Measurements from ENCODE around the gene BRD7.

BRD7 gene

DNA sequence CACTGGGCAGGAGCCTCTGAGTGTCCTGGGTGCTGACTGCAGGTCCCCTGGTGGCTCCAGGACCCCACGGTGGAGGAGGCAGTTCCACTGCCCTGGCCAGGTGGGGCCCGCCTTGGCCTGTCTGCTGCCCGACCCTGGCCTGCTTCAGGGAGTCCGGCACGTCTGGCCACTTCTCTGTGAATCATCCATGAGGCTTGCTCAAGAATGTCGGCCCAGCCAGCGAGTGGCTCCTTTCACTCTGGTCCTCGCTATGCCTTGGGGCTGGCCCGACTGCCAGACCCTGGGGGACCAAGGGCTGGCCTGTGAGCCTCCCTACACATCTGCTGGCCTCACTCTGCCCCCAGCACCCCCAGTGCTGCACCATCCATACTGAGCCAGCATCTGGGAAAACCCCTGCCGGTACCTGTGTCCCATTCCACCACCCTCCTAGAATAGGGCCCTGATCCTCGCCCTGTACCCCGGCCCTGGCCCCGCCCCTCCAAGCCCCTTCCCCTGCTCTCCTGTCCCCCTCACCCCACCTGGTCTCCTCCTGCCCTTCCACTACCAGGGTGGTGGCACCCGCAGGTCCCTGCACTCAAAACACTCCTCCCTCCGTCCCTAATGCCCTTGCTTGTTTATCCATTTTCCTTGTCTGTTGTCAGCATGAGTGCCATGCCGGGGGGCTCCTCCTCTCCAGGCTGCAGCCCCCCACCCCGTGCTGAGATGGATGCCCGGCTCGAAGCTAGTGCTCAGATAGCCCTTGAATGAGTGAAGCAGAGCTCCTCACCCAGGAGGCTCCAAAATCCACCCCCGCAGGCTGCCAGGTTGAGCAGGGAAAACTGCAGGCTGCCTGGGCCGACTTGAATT is 66.9 kb downstream of the BRD7 start:
- H3K9me3 ChIP-seq (ENCODE audit: control insufficient read depth, low read length) = no peaks in the 10 kb centered on the region
- H3K36me3 ChIP-seq (ENCODE audit: control insufficient read depth, insufficient read depth, low read length) = peaks cover 7% of the 10 kb centered on the region
- WGBS, 2 experiments (ENCODE audit: insufficient coverage in 2 of 2) = 83 to 86% methylated on average over 10 to 21 of the region's 21 CpGs
- no peak overlapping the region for H3K4me3 ChIP-seq (ENCODE audit: extremely low read depth, insufficient read depth, low read length, poor library complexity, severe bottlenecking)
- H3K27ac ChIP-seq (ENCODE audit: low read depth, low read length, severe bottlenecking) = no peak overlapping the region
- peaks cover 11% of the 10 kb centered on the region for H3K4me1 ChIP-seq (ENCODE audit: control insufficient read depth, insufficient read depth, low read length, poor library complexity, severe bottlenecking)

DNA sequence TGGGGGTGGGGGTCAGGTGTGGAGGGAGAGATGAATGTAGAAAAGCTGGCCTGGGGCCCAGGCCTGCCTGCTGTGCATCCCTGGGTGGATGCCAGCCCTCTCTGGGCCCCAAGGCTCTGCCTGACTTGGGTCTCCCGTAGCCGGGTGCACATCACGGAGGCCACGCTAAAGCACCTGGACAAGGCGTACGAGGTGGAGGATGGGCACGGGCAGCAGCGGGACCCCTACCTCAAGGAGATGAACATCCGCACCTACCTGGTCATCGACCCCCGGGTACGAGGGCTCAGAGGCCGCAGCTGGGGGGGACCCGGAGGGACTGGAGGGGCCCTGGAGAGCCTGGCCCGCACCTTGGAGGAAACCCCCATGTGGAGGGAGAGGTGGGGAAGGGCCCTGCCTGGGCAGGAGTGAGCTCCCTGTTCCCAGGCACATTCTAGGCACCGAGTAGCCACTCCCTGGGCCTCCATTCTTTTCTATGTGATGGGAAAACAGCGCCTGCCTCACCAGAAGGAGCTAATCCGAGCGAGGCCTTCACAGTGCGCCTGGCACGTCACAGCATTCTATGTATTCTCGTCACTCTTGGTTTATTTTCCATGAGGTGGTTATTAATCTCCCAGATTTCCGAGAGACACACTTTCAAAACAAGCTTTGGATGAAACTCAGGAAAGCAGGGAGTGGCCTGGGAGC is 67.7 kb downstream of the BRD7 start:
- Histone ChIP-seq H3K4me3 (ENCODE audit: extremely low read depth, insufficient read depth, low read length, poor library complexity, severe bottlenecking) (no peak overlapping the region), H3K9me3 (ENCODE audit: control insufficient read depth, low read length) (no peaks in the 10 kb centered on the region), H3K27ac (ENCODE audit: low read depth, low read length, severe bottlenecking) (no peak overlapping the region), H3K36me3 (ENCODE audit: control insufficient read depth, insufficient read depth, low read length) (peaks cover 7% of the 10 kb centered on the region), H3K4me1 (ENCODE audit: control insufficient read depth, insufficient read depth, low read length, poor library complexity, severe bottlenecking) (peaks cover 11% of the 10 kb centered on the region)
- WGBS, 2 experiments (ENCODE audit: insufficient coverage in 2 of 2) = 91 to 95% methylated on average over 19 to 20 of the region's 23 CpGs

DNA sequence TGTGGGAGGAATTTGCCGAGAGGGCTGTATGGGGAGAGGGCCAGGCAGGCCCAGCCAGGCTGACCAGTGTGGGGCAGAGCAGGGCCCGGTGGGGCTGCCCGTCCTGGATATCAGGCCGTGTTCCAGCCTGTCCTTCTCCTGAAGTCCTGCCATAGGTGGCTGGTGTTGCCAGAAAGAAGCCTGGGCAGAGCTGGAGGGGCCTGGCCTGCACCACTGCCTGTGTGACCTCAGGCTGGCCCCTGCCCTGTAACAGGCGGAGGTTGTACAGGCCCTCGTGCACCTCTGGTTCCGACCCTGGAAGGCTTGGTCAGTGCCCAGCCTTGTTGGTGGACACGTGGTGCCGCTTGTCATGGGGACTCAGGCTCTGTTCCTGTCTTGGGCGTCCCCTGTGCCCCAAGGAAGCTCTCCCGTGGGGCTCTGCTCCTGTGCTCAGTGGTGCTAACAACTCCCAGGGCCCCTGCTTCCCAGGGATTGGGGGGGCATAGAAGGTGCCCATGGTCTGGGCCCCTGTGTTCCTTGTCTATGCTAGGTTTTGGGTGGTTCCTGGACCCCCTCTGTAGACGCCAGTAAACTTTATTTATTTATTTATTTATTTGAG is 69.2 kb downstream of the BRD7 start:
- peaks cover 11% of the 10 kb centered on the region for H3K4me1 ChIP-seq (ENCODE audit: control insufficient read depth, insufficient read depth, low read length, poor library complexity, severe bottlenecking)
- no peak overlapping the region for H3K4me3 ChIP-seq (ENCODE audit: extremely low read depth, insufficient read depth, low read length, poor library complexity, severe bottlenecking)
- WGBS, 2 experiments (ENCODE audit: insufficient coverage in 2 of 2) = 91 to 94% methylated on average over 8 to 11 of the region's 12 CpGs
- H3K9me3 ChIP-seq (ENCODE audit: control insufficient read depth, low read length) = no peaks in the 10 kb centered on the region
- H3K27ac ChIP-seq (ENCODE audit: low read depth, low read length, severe bottlenecking) = no peak overlapping the region
- peaks cover 21% of the 10 kb centered on the region for H3K36me3 ChIP-seq (ENCODE audit: control insufficient read depth, insufficient read depth, low read length)

DNA sequence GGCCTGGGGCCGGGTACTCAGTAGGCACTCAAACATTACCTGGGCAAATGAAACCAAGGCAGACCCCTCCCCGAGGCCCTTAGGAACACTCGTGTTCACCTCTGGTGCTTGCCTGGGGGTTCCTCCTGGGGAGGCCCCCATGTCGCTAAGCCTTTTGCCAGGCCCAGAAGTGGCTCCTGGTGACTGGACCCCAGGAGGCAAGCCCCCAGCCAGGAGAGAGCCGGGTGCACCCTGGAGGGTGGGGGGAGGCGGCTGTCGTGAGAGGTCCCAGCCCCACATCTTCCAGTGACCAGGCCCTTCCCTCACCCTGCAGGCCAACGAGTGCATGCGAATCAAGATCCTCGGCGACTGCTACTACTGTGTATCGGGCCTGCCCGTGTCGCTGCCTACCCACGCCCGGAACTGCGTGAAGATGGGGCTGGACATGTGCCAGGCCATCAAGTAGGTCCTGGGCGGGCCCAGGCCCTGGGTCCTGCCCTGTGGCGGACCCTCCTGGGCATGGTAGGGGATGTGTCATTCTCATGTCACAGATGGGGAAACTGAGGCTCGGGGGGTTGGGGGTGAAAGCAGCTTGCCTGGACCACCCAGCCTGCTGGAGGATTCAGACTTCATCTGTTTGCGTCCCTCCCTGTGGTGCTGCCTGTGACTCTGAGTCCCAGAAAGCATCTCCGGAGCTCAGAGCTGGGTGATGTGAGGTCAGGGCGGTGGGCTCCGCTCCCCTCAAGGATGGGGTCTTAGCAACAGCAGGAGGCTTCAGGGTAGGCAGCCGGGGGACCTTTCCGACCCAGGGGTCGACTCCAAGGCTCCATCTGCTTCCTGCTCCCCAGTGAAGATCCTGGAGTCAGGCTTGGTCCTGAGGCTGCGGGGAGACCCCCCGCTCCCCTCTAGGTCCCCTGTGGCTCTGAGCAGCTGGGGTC is 69.9 kb downstream of the BRD7 start:
- WGBS, 2 experiments (ENCODE audit: insufficient coverage in 2 of 2) = 93% methylated on average over 24 to 26 of the region's 29 CpGs
- Histone ChIP-seq H3K27ac (ENCODE audit: low read depth, low read length, severe bottlenecking) (no peak overlapping the region), H3K9me3 (ENCODE audit: control insufficient read depth, low read length) (no peaks in the 10 kb centered on the region), H3K4me1 (ENCODE audit: control insufficient read depth, insufficient read depth, low read length, poor library complexity, severe bottlenecking) (peaks cover 11% of the 10 kb centered on the region), H3K4me3 (ENCODE audit: extremely low read depth, insufficient read depth, low read length, poor library complexity, severe bottlenecking) (no peak overlapping the region), H3K36me3 (ENCODE audit: control insufficient read depth, insufficient read depth, low read length) (peaks cover 24% of the 10 kb centered on the region)

DNA sequence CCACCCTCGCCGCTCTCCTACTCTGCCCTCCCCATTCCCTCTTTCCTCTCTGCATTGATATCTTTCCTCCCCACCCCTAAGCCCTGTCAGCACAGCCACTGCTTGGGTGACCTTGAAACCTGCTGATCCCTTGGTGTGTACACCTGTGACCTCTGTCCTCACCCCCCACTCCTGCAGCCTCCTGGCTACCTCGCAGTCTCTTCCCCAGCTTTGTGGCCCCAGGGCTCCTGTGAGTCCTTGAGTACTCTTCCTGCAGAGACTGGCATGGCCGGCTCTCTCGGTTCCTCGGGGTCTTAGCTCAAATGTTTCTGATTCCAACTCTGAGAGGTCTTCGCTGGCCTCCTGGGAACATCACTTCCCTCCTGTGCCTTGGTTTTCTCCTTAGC is 70.7 kb downstream of the BRD7 start:
- Histone ChIP-seq H3K27ac (ENCODE audit: low read depth, low read length, severe bottlenecking) (no peak overlapping the region), H3K9me3 (ENCODE audit: control insufficient read depth, low read length) (no peaks in the 10 kb centered on the region), H3K4me3 (ENCODE audit: extremely low read depth, insufficient read depth, low read length, poor library complexity, severe bottlenecking) (no peak overlapping the region), H3K4me1 (ENCODE audit: control insufficient read depth, insufficient read depth, low read length, poor library complexity, severe bottlenecking) (peaks cover 11% of the 10 kb centered on the region), H3K36me3 (ENCODE audit: control insufficient read depth, insufficient read depth, low read length) (peaks cover 25% of the 10 kb centered on the region)
- 88 to 97% methylated on average over 7 of the region's 7 CpGs for WGBS, 2 experiments (ENCODE audit: insufficient coverage in 2 of 2)

DNA sequence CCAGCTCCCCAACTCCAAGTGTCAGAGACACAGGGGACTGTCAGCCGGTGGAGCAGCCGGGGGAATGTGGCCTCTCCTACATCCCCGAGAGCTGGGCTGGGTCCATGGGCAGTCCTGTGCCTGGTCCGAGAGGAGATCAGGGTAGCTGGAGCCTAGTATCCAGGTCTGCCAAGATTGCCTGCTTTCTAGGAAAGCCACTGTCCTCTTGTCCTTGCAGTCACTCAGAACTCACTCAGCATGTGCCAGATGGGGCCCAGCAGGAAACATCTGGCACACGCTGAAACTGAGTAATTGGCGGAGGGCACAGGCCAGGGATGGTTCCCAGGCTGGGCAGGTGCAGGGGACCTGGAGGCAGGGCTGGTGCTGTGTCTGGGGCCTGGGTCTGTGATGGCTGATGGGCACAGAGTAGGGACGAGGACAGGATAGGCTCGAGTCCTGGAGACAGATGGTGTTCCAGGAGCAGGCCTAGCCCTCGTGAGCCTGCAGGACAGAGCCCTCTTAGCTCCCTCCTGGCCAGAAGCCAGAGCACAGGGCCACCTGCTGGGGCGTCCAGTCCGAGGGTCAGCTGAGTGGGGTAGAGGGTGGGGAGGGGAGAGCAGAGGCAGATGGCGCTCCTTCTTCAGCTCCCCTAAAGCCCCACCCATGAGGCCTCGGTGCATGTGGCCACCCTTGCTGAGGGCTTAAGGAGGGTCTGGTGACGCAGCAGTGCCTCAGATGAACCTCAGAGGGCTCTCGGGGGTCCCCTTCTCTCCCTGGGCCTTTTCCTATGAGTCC is 71.3 kb downstream of the BRD7 start:
- WGBS, 2 experiments (ENCODE audit: insufficient coverage in 2 of 2) = 84 to 90% methylated on average over 8 to 12 of the region's 15 CpGs
- H3K4me1 ChIP-seq (ENCODE audit: control insufficient read depth, insufficient read depth, low read length, poor library complexity, severe bottlenecking) = peaks cover 11% of the 10 kb centered on the region
- H3K9me3 ChIP-seq (ENCODE audit: control insufficient read depth, low read length) = no peaks in the 10 kb centered on the region
- H3K4me3 ChIP-seq (ENCODE audit: extremely low read depth, insufficient read depth, low read length, poor library complexity, severe bottlenecking) = no peak overlapping the region
- H3K36me3 ChIP-seq (ENCODE audit: control insufficient read depth, insufficient read depth, low read length) = peaks cover 29% of the 10 kb centered on the region
- H3K27ac ChIP-seq (ENCODE audit: low read depth, low read length, severe bottlenecking) = no peak overlapping the region

DNA sequence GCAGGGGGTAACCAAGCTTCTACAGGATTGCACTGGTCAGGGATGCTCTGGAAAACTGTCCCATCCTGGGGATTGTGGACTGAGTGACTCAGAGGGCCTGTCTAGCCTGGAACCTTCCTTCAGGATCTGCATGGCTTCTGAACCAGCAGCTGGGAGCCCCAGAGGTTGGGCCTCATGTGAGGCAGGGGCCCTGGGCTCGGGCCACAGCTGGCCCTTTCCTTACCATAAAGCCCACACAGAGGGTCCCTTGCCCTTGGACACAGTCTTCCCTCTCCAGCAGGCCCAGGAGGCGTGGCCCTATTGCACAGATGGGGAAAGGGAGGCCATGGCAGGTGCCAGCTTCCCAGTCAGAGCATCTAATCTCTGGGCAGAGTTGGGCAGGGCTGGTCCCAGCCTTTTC is 72.0 kb downstream of the BRD7 start:
- peaks cover 7% of the 10 kb centered on the region for H3K4me1 ChIP-seq (ENCODE audit: control insufficient read depth, insufficient read depth, low read length, poor library complexity, severe bottlenecking)
- no peak overlapping the region for H3K4me3 ChIP-seq (ENCODE audit: extremely low read depth, insufficient read depth, low read length, poor library complexity, severe bottlenecking)
- H3K9me3 ChIP-seq (ENCODE audit: control insufficient read depth, low read length) = no peaks in the 10 kb centered on the region
- peaks cover 29% of the 10 kb centered on the region for H3K36me3 ChIP-seq (ENCODE audit: control insufficient read depth, insufficient read depth, low read length)
- no peak overlapping the region for H3K27ac ChIP-seq (ENCODE audit: low read depth, low read length, severe bottlenecking)
- 73 to 79% methylated on average over 2 of the region's 2 CpGs for WGBS, 2 experiments (ENCODE audit: insufficient coverage in 2 of 2)

DNA sequence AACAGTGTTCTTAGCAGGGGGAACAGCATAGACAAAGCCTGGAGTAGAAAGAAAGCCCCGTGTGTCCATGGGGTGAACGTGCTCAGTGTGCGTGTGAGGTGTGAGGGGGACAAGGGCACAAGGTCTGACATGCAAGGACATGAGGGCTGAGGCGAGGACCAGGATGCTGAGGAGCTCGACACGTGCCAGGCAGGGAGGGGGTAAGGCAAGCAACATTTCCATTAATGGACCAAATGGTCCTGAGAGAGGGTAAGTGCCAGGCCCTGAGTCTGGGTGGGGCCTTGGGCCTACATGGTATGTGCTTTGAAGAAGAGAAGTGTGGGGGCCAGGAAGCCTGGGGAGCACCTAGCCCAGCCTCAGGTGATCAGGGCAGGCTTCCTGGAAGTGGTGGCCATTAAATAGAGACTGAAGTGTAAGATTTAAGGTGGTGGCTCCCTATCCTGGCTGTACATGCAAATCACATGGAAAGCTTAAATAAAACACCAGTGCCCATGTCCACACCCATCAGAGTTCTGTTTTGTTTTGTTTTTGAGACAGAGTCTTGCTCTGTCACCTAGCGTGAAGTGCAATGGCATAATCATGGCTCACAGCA is 73.2 kb downstream of the BRD7 start:
- no peaks in the 10 kb centered on the region for H3K4me1 ChIP-seq (ENCODE audit: control insufficient read depth, insufficient read depth, low read length, poor library complexity, severe bottlenecking)
- no peak overlapping the region for H3K4me3 ChIP-seq (ENCODE audit: extremely low read depth, insufficient read depth, low read length, poor library complexity, severe bottlenecking)
- 95 to 96% methylated on average over 4 to 7 of the region's 7 CpGs for WGBS, 2 experiments (ENCODE audit: insufficient coverage in 2 of 2)
- H3K27ac ChIP-seq (ENCODE audit: low read depth, low read length, severe bottlenecking) = no peak overlapping the region
- peaks cover 24% of the 10 kb centered on the region for H3K36me3 ChIP-seq (ENCODE audit: control insufficient read depth, insufficient read depth, low read length)
- H3K9me3 ChIP-seq (ENCODE audit: control insufficient read depth, low read length) = no peaks in the 10 kb centered on the region

DNA sequence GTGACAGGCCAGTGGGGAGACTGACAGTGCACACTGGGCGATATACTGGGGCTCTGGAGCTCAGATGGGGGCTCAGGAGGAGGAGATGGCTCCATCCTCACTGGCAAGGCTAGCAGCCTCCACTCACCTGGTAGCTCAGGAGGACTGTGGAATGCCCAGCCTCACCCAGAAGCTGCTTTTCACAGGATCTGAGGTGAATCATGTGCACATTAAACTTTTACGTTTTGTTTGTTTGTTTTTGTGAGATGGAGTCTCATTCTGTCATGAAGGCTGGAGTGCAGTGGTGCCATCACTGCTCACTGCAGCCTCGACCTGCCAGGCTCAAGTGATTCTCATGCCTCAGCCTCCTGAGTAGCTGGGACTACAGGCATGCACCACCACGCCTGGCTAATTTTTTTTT is 73.8 kb downstream of the BRD7 start:
- Histone ChIP-seq H3K9me3 (ENCODE audit: control insufficient read depth, low read length) (no peaks in the 10 kb centered on the region), H3K36me3 (ENCODE audit: control insufficient read depth, insufficient read depth, low read length) (peaks cover 21% of the 10 kb centered on the region), H3K4me1 (ENCODE audit: control insufficient read depth, insufficient read depth, low read length, poor library complexity, severe bottlenecking) (no peaks in the 10 kb centered on the region), H3K27ac (ENCODE audit: low read depth, low read length, severe bottlenecking) (no peak overlapping the region), H3K4me3 (ENCODE audit: extremely low read depth, insufficient read depth, low read length, poor library complexity, severe bottlenecking) (no peak overlapping the region)
- 90 to 94% methylated on average over 2 of the region's 4 CpGs for WGBS, 2 experiments (ENCODE audit: insufficient coverage in 2 of 2)

Data from mesodermal cell (in vitro differentiated cells).